ENCODE results near the gene RNF114. TPM values are rescaled to one million over a fixed set of nuclear protein-coding genes. Genes with fewer than 3 reads are reported as not detected.

RNF114 gene
- polyA plus RNA-seq, 1 of the 3 experiments (the other 2 are of a cell fraction) = 55.0 TPM

GRCh38 chr20:49929142-49929494 is 7.1 kb upstream of the RNF114 start:
- Histone ChIP-seq H3K36me3 (replicated peaks in 1 of 2; ENCODE audit: control insufficient read depth in 1 of 2, insufficient read depth in 2 of 2, low read length in 1 of 2) (no peaks in the 10 kb centered on the region), H3K27ac (ENCODE audit: low read depth in 2 of 2, low read length in 1 of 2) (peak overlapping the region in 1 of 2 experiments; percentile 48; a peak in 1 of 4 replicates), H3F3A (replicated peaks; ENCODE audit: insufficient read depth) (peaks cover 18% of the 10 kb centered on the region), H4K20me1 (ENCODE audit: insufficient read depth) (no peaks in the 10 kb centered on the region), H3K9me3 (no peaks in the 10 kb centered on the region), H3K4me1 (ENCODE audit: control insufficient read depth in 1 of 2, insufficient read depth in 2 of 2, low read depth in 1 of 2, low read length in 1 of 2) (no peaks in the 10 kb centered on the region), H3K9me2 (no peaks in the 10 kb centered on the region), H3K27me3 (ENCODE audit: insufficient read depth) (no peaks in the 10 kb centered on the region), H3K79me2 (ENCODE audit: insufficient read depth) (no peaks in the 10 kb centered on the region), H3K9ac (no peak overlapping the region), H3K4me2 (no peak overlapping the region), H2AFZ (ENCODE audit: low read depth) (peak overlapping the region; percentile 91; the same call in 1 of the 2 replicates), H3K4me3 (ENCODE audit: low read depth in 2 of 2, low read length in 1 of 2) (no peak overlapping the region)
- no peak for DNase-seq
- WGBS (ENCODE audit: low lambda C conversion rate) = 23% methylated on average over 4 of the region's 4 CpGs
- TF ChIP-seq NFIC (IDR thresholded peaks at IDR 0.05; ENCODE audit: borderline replicate concordance) (no peak), TAF1 (IDR thresholded peaks at IDR 0.05; ENCODE audit: borderline replicate concordance, low read depth, low read length) (no peak), ZBTB33 (IDR thresholded peaks at IDR 0.05; ENCODE audit: borderline replicate concordance, low read depth) (no peak), USF2 (IDR thresholded peaks at IDR 0.05; ENCODE audit: borderline replicate concordance, low read depth, low read length) (no peak), GATA2 (CRISPR knock-in tag; IDR thresholded peaks at IDR 0.05) (no peak), PBX3 (IDR thresholded peaks at IDR 0.05) (no peak), FOSL2 (IDR thresholded peaks at IDR 0.05; ENCODE audit: borderline replicate concordance, low read depth) (no peak), ELF1 (IDR thresholded peaks at IDR 0.05) (no peak), EZH2phosphoT487 (IDR thresholded peaks at IDR 0.05; ENCODE audit: borderline replicate concordance, low read depth) (no peak), FOXM1 (IDR thresholded peaks at IDR 0.05; ENCODE audit: low read depth) (no peak), GABPA (IDR thresholded peaks at IDR 0.05; ENCODE audit: low read depth) (no peak), IRF3 (IDR thresholded peaks at IDR 0.05; ENCODE audit: low read depth, low read length) (no peak)
- TF ChIP-seq, protein P1, sequence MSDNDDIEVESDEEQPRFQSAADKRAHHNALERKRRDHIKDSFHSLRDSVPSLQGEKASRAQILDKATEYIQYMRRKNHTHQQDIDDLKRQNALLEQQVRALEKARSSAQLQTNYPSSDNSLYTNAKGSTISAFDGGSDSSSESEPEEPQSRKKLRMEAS (IDR thresholded peaks at IDR 0.05; ENCODE audit: low read depth) = no peak
- CTCF ChIA-PET = interaction anchor here (1.4 kb wide), 1 partner anchor 10 kb away, joined by 6 read pairs; no protein-coding TSS in a partner anchor
- POLR2A ChIA-PET = no interaction called here
